Right renal pelvis (tissue), 4 donors: ENCODE measurements around the gene FANCD2. TPM values are rescaled to one million over a fixed set of nuclear protein-coding genes. Genes with fewer than 3 reads are reported as not detected.
"Not testable (repeated sequence)": the region's sequence is repeated elsewhere in the genome, so short reads cannot be mapped to it uniquely, and the experiment has no call there.

Experiments used
- DNase-seq, 4 donors: peaks; one replicate each; pipeline ENCODE4 v3.0.0-alpha.2; 2013; ENCODE audit warnings: low read depth in 4 of 4, low spot score in 3 of 4, missing footprints in 1 of 4
- polyA plus RNA-seq, 4 donors: library from polyadenylated mRNA; unstranded; fragments of 120-200 nt; gene quantifications; one replicate each; pipeline ENCODE4 v1.2.1, GENCODE V29; 2013; ENCODE audit not compliant: insufficient read length in 4 of 4

FANCD2 gene
- 10 to 100 TPM; 14.4 to 19.3 (median 17.2) TPM for polyA plus RNA-seq

- peak; percentile 72 to 87 (median 74) for DNase-seq
Observed at GRCh38 chr3:10026084-10026890, at the start of gene FANCD2. TSS of gene FANCD2 (plus strand) at chr3:10026437. CDS start at chr3:10028658, 2,221 bp downstream.

GRCh38 chr3:9976721-9977709 is 49.2 kb upstream of the FANCD2 start:
- DNase-seq = no peak

GRCh38 chr3:9978710-9979305 is 47.4 kb upstream of the FANCD2 start:
- no peak for DNase-seq

- no peak for DNase-seq
Observed at GRCh38 chr3:9980251-9980650, 46.0 kb upstream of the FANCD2 start.

- no peak for DNase-seq
Observed at GRCh38 chr3:9986230-9986725, 40.0 kb upstream of the FANCD2 start.

GRCh38 chr3:9994086-9994844 is 32.0 kb upstream of the FANCD2 start:
- no peak for DNase-seq

GRCh38 chr3:10000686-10001085 is 25.6 kb upstream of the FANCD2 start:
- no peak for DNase-seq

- DNase-seq = no peak
Observed at GRCh38 chr3:10002951-10003350, 23.3 kb upstream of the FANCD2 start.

- DNase-seq = no peak
Observed at GRCh38 chr3:10004506-10004905, 21.7 kb upstream of the FANCD2 start.

GRCh38 chr3:10004960-10005564 is 21.2 kb upstream of the FANCD2 start:
- no peak for DNase-seq

GRCh38 chr3:10006048-10006761 is 20.0 kb upstream of the FANCD2 start:
- DNase-seq = no peak

- DNase-seq = no peak
Observed at GRCh38 chr3:10006762-10007090, 19.5 kb upstream of the FANCD2 start.

GRCh38 chr3:10007126-10007782 is 19.0 kb upstream of the FANCD2 start:
- no peak for DNase-seq

- DNase-seq = not testable (repeated sequence)
Observed at GRCh38 chr3:10008216-10008587, 18.0 kb upstream of the FANCD2 start.

- DNase-seq = peak; percentile 53 to 79 (median 71)
Observed at GRCh38 chr3:10008588-10009344, 17.5 kb upstream of the FANCD2 start.

GRCh38 chr3:10010421-10010877 is 15.8 kb upstream of the FANCD2 start:
- no peak for DNase-seq

- peak; percentile 73 to 83 (median 78) for DNase-seq
Observed at GRCh38 chr3:10010878-10011465, 15.3 kb upstream of the FANCD2 start.
